NCI-H1417 (cell line): ENCODE measurements around the gene AKNAD1.
"Not testable (repeated sequence)": the region's sequence is repeated elsewhere in the genome, so short reads cannot be mapped to it uniquely, and the experiment has no call there.

Experiments
- DNase-seq, 3 experiments: peaks; one replicate each; lab custom pipeline; 2025; lab: John Stamatoyannopoulos, UW

The AKNAD1 gene, protein sequence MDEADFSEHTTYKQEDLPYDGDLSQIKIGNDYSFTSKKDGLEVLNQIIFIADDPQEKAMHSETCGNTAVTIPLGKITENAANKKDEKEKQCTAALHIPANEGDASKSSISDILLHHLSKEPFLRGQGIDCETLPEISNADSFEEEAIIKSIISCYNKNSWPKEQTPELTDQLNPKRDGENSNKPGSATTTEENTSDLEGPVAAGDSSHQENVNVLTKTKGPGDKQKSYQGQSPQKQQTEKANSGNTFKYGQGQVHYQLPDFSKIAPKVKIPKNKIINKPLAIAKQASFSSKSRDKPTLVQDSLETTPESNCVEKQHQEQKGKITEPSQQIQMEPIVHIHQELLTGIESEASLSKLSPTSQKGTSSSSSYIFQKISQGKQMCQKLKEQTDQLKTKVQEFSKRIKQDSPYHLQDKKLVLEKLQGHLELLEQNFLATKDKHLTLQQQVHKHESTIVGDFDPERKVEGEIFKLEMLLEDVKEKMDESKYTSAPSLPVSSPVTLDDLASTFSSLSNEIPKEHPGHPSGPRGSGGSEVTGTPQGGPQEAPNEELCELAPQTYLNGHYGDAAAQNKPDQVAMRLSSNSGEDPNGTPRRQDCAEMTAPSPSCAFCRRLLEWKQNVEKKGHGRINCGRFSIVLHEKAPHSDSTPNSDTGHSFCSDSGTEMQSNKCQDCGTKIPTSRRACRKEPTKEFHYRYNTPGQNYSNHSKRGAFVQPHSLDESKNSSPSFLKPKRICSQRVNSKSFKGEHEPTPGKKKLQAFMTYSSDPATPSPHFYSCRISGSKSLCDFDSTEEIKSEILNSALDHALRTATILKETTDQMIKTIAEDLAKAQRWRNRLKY

DNA sequence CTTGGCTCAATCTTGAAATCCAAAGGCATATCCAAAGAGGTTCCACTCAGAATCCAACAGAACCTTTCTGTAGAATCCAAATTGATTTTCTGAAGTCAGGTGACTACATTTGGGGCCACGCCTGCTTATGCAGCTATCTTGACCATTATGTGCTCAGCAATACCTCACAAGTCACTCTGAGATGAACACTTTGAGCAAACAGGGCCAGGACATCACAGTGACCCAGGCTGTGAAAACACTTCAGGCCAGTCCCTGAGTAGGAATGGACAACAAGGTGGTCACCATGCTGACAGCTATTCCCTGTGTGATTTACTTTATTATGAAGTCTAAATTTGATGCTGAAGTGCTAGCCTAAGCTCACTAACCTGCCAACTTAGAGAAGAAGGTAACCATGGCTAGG, at the start of gene AKNAD1:
Gene AKNAD1 (minus strand): TSS at position 101 of the 400 bp plus-strand sequence. CDS start 4,430 bp downstream, outside the sequence.
- DNase-seq, result no peak

DNA sequence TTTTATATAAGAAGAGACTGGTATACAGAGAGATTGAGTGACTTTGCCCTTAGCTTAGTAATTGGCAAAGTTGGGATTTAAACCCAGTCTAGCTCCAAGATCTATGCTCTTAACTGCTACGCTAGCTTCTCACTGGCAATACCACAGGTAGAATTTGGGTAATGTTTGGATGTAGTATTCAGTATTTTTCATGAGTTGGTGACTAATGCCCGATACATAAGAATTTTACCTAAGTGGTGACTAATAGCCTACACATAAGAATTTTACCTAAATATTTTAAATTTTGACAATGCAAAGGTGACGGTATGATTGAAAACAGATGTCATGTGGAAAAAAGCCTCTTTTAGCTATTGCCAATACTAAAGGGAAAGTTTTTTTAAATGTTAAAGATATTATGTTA, 44.2 kb upstream of the AKNAD1 start:
- no peak for DNase-seq

DNA sequence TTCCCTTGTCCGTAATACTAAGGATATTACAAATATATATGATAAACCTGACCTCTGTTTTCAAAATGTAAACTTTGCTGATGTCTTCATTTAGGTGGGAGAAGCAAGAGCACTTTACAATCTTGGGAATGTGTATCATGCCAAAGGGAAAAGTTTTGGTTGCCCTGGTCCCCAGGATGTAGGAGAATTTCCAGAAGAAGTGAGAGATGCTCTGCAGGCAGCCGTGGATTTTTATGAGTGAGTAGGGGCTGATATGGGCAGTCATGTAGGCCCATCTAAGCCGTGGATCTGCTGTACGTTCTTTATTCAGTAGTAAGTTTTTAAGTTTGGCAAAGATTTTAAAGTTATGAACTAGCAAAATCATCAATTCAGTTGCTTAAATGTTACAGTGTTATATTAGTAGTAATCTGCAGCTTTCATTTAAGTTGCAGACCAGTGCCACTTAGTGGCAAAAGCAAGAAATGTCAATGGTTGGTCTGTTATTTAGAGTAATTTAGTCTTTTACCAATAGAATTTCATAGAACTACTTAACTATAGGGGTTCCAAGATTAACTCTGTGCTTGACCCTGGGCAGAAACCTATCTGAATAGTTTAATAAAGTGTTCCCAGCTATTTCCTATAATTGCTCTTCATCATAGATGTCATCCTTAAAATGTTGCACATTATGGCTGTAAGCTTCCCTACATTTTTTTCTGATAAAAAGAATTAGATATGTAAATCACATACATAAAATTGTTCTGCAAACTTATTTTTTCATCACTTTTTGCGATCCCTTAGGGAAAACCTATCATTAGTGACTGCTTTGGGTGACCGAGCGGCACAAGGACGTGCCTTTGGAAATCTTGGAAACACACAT, 41.2 kb upstream of the AKNAD1 start:
- peak; percentile 48 to 75 (median 48) for DNase-seq

DNA sequence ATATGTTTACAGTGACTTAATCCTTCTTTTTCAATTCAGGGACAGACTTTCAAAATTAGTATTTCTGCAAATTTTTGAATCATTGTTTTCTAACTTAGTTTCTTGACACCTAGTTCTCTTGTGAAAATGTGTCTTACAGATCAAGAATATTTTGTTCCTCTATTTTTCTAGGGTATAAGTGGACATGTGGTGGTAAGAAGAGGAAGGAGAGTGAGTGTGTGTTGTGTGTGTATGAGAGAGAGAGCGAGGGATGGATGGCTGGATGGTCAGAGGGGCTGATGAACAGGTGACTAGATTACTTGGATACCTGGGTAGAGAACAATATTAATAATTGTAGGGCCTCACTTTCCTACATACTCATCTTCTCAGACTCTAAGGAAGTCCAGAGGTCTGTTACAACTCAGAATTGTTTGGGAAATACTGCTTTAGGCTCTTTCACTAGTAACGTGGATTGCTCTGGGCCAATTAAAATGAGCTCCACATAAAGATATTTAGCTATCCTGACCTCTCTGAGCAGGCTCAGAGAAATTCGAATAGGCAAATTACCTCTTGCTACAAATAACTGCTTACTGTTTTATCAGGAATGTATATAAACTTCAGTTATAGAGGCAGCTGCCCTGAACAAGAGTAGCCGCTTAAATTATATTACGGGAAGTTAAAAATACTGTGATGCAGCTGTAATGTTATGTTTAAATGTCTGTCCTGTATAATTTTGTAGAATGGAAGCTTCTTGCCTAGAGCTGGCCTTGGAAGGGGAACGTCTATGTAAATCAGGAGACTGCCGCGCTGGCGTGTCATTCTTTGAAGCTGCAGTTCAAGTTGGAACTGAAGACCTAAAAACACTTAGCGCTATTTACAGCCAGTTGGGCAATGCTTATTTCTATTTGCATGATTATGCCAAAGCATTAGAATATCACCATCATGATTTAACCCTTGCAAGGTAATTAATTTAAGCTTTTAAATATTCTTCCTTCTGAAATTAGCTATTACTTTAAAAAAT, 39.6 kb upstream of the AKNAD1 start:
- DNase-seq, result no peak

- no peak for DNase-seq
Observed at GRCh38 chr1:108893141-108893530, 36.2 kb upstream of the AKNAD1 start.

DNA sequence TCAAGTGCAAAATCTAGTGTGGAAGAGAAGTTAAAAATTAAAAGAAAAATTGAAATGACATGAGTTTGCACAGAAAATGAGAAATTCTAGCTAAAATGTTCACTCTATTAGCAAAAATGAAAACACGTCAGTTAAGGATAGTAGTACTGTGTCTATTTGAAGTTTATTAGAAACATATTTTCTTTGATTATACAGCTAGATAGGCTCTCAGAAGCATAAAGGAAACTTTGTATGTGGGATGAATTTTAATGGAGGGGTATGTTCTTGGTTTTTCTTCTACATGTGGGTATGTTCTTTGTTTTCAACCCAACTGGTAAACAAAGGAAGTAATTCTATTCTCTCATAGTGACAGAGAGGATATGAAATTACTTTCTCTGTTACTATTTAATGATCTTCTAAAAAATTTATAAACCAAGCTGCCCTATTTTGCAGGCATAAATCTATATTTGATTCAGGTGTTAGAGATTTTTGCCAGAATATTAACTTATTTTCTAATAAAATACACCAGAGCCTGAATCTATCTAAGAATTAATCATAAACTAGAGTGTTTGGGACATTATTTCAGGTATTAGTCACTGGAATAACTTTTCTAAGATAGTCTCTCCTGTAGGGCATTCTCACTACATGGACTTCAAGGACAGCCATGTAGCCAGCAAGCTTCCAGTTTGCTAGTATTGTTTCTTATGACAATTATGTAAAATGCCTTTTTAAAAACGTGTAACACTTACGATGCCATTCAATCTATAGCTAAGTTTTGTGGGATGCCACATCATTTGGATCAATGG, 35.7 kb upstream of the AKNAD1 start:
- no peak for DNase-seq

GRCh38 chr1:108889706-108890384, 33.0 kb upstream of the AKNAD1 start:
- DNase-seq, result no peak

- not testable (repeated sequence) for DNase-seq
Observed at GRCh38 chr1:108889006-108889645, 32.2 kb upstream of the AKNAD1 start.

DNA sequence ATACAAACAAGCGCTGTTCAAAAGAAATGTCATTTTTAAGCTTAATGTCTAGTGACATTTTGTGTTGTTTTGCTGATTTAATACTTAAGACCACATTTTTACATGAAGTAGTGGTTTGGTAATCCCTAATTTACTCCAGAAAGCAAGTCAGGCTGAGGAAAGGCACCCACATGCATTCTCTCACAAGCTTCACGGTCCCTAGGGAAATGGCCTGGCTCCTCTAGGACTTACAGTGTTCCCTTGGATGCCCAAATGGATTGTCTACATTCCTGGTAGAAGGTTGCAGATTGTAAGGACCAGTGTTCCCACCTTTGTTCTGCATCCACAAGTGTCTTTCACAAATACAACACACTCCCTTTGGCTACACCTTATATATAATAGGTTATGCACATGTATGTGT, 29.4 kb upstream of the AKNAD1 start:
- no peak for DNase-seq

DNA sequence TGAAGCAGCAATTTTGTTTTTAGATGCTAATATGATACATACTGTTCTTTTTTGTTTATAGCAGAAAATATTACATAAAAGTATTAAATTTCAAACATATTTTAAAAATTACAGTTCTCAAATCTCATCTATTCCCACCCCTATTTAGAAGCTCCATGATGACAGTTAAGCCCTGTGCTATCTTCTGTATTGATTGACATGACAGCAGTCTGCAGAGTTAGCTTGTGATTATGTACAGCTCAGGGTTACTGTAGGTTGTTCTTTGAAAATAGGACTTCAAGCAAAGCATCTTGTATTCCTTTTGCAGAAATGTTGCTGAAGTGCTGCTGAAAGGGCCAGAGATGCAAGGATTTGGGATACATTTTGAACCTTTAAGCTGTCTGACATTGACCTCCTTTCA, 28.1 kb upstream of the AKNAD1 start:
- DNase-seq, result no peak

GRCh38 chr1:108882837-108883236, 25.9 kb upstream of the AKNAD1 start:
- no peak for DNase-seq

- peak in 2 of 3 experiments; percentile 43 to 65 for DNase-seq
Observed at GRCh38 chr1:108881369-108881768, 24.5 kb upstream of the AKNAD1 start.

GRCh38 chr1:108880850-108881249, 24.0 kb upstream of the AKNAD1 start:
- no peak for DNase-seq

GRCh38 chr1:108878678-108879077, 21.8 kb upstream of the AKNAD1 start:
- DNase-seq, result peak; percentile 7 to 81 (median 28)

GRCh38 chr1:108878160-108878469, 21.2 kb upstream of the AKNAD1 start:
- DNase-seq, result no peak

DNA sequence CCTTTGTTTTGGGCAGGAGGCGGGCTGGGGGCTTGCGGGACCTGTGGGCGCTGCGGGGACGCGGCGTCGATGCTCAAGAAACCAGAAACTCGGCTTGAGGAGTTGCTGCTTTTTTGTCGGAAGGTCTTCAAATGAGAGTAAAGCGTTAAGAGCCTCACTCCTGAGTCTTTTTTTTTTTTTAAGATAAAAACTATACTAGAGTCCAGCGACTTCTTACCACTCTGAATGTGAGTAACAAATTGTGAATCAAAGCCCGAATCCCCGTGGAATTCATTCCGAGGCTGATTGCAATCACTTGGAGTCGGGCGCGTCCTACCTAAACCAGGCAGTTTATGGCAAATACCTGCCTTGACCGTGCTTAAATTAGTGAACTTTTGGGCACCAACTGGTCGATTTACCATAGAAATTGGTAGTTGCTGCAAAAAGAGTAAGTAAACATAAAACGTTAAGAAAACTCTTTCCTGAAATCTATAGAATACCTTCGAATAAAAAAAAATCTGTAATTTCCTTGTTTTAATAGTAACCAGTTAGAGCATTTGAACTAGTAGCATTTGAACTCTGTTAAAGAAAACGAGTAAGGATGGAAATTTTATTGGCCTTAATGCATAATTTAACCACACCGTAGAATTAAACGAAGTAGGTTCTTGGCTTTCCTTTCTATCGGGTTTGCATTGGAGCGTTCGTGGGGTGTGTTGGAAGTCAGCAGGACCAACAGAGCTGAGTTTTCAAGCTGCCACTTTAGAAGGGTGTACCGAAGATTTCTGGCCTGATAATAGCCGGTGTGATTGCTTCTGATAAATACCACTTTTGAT, 20.7 kb upstream of the AKNAD1 start:
- DNase-seq, result peak; percentile 43 to 65 (median 64)

- no peak for DNase-seq
Observed at GRCh38 chr1:108871050-108871724, 14.3 kb upstream of the AKNAD1 start.
